H9 (cell line): ENCODE measurements around the gene ARF1. TPM values are rescaled to one million over a fixed set of nuclear protein-coding genes. Genes with fewer than 3 reads are reported as not detected.
A peak's percentile ranks its signal among the peaks of the same experiment; 100 is the strongest.

Source experiments
- DNase-seq: peaks from one replicate; pipeline ENCODE4 v3.0.0-alpha.2; 2017
- H2AFZ ChIP-seq: one replicate; pipeline ENCODE4 v1.6.1; 2013; ENCODE audit warnings: mild to moderate bottlenecking, low read length, control low read depth, moderate library complexity
- H2AK5ac ChIP-seq: 2 replicates; pipeline ENCODE4 v1.6.1; 2013; ENCODE audit warnings: low read length, control low read depth, mixed read lengths; ENCODE audit not compliant: insufficient read length
- H2BK120ac ChIP-seq: one replicate; pipeline ENCODE4 v1.6.1; 2013; ENCODE audit warnings: low read depth, mild to moderate bottlenecking, low read length, control low read depth, inconsistent platforms; ENCODE audit not compliant: poor library complexity, severe bottlenecking
- H2BK12ac ChIP-seq: 2 replicates; pipeline ENCODE4 v1.6.1; 2013; ENCODE audit warnings: low read length, control low read depth, mixed read lengths, low read depth; ENCODE audit not compliant: insufficient read length
- H2BK15ac ChIP-seq: 2 replicates; pipeline ENCODE4 v1.6.1; 2013; ENCODE audit warnings: low read depth, low read length, control low read depth
- H2BK20ac ChIP-seq: one replicate; pipeline ENCODE4 v1.6.1; 2013; ENCODE audit warnings: low read depth, mild to moderate bottlenecking, low read length, control low read depth, inconsistent platforms; ENCODE audit not compliant: poor library complexity, severe bottlenecking
- H2BK5ac ChIP-seq: 2 replicates; pipeline ENCODE4 v1.6.1; 2013; ENCODE audit warnings: low read length, control low read depth, mixed read lengths; ENCODE audit not compliant: insufficient read length
- H3K14ac ChIP-seq: 2 replicates; pipeline ENCODE4 v1.6.1; 2013; ENCODE audit warnings: low read length, control low read depth; ENCODE audit not compliant: insufficient read depth
- H3K18ac ChIP-seq: 2 replicates; pipeline ENCODE4 v1.6.1; 2013; ENCODE audit warnings: low read depth, mild to moderate bottlenecking, mixed read lengths, low read length, control low read depth; ENCODE audit not compliant: insufficient read length
- H3K23ac ChIP-seq: 2 replicates; pipeline ENCODE4 v1.6.1; 2013; ENCODE audit warnings: low read length, control low read depth, mixed read lengths, low read depth; ENCODE audit not compliant: insufficient read length
- H3K23me2 ChIP-seq: 2 replicates; pipeline ENCODE4 v1.6.1; 2013; ENCODE audit warnings: low read depth, mild to moderate bottlenecking, mixed read lengths, low read length, control low read depth; ENCODE audit not compliant: insufficient read length, poor library complexity, severe bottlenecking
- H3K27ac ChIP-seq: 2 replicates; pipeline ENCODE4 v1.5.1; 2013; ENCODE audit warnings: low read length, control low read depth, mixed read lengths, low read depth; ENCODE audit not compliant: insufficient read length
- H3K27me3 ChIP-seq: 2 replicates; pipeline ENCODE4 v1.6.1; 2013; ENCODE audit warnings: low read length, control low read depth, inconsistent platforms; ENCODE audit not compliant: insufficient read depth
- H3K4ac ChIP-seq: 2 replicates; pipeline ENCODE4 v1.6.1; 2013; ENCODE audit warnings: low read depth, mild to moderate bottlenecking, control low read depth, inconsistent platforms, low read length, moderate library complexity
- H3K4me1 ChIP-seq: 2 replicates; pipeline ENCODE4 v1.6.1; 2013; ENCODE audit warnings: low read length, control low read depth, inconsistent platforms; ENCODE audit not compliant: insufficient read depth
- H3K4me2 ChIP-seq: 2 replicates; pipeline ENCODE4 v1.6.1; 2013; ENCODE audit warnings: low read length, control low read depth, mixed read lengths; ENCODE audit not compliant: insufficient read length, insufficient read depth
- H3K56ac ChIP-seq: 2 replicates; pipeline ENCODE4 v1.6.1; 2013; ENCODE audit warnings: low read depth, mild to moderate bottlenecking, mixed read lengths, low read length, control low read depth; ENCODE audit not compliant: insufficient read length
- H3K79me1 ChIP-seq: 2 replicates; pipeline ENCODE4 v1.6.1; 2013; ENCODE audit warnings: low read depth, mild to moderate bottlenecking, moderate library complexity, low read length, control low read depth, inconsistent platforms; ENCODE audit not compliant: insufficient read depth, poor library complexity, severe bottlenecking
- H3K79me2 ChIP-seq: 2 replicates; pipeline ENCODE4 v1.6.1; 2013; ENCODE audit warnings: low read length, control low read depth, inconsistent platforms; ENCODE audit not compliant: insufficient read depth
- H3K9ac ChIP-seq: 2 replicates; pipeline ENCODE4 v1.6.1; 2013; ENCODE audit warnings: low read length, control low read depth, mixed read lengths; ENCODE audit not compliant: insufficient read length; ENCODE audit errors: extremely low read depth
- H3K9me3 ChIP-seq: one replicate; pipeline ENCODE4 v1.6.1; 2013; ENCODE audit warnings: low read depth, low read length, inconsistent platforms; ENCODE audit not compliant: control insufficient read depth
- H3T11ph ChIP-seq: one replicate; pipeline ENCODE4 v1.6.1; 2013; ENCODE audit warnings: mild to moderate bottlenecking, low read length, control low read depth, inconsistent platforms
- H4K20me1 ChIP-seq: one replicate; pipeline ENCODE4 v1.6.1; 2013; ENCODE audit not compliant: control insufficient read depth, insufficient read length, insufficient read depth
- H4K5ac ChIP-seq: 2 replicates; pipeline ENCODE4 v1.6.1; 2013; ENCODE audit warnings: low read depth, mild to moderate bottlenecking, mixed read lengths, low read length, control low read depth; ENCODE audit not compliant: insufficient read length
- H4K8ac ChIP-seq: replicated peaks from 2 replicates; pipeline ENCODE4 v1.6.1; 2013; ENCODE audit warnings: low read length, control low read depth, mixed read lengths, low read depth; ENCODE audit not compliant: insufficient read length
- H4K91ac ChIP-seq: 2 replicates; pipeline ENCODE4 v1.6.1; 2013; ENCODE audit warnings: low read depth, mild to moderate bottlenecking, moderate library complexity, mixed read lengths, low read length, control low read depth; ENCODE audit not compliant: insufficient read length
- H3K27ac Mint-ChIP-seq, 3 experiments: 2 replicates in 2 of 3; 3 replicates in 1 of 3; pipeline ENCODE4 v1.8.0; 2020 to 2021; ENCODE audit warnings: mixed read lengths in 3 of 3, mild to moderate bottlenecking in 1 of 3, moderate library complexity in 1 of 3
- H3K27me3 Mint-ChIP-seq: 2 replicates; pipeline ENCODE4 v1.8.0; 2021; ENCODE audit warnings: low read depth, mild to moderate bottlenecking, moderate library complexity, mixed read lengths
- H3K36me3 Mint-ChIP-seq, 3 experiments: 2 replicates in 2 of 3; 3 replicates in 1 of 3; pipeline ENCODE4 v1.8.0; 2020 to 2021; ENCODE audit warnings: low read depth in 3 of 3, mixed read lengths in 3 of 3; ENCODE audit not compliant: insufficient read depth in 1 of 3
- H3K4me1 Mint-ChIP-seq, 2 experiments: 2 replicates each; pipeline ENCODE4 v1.8.0; 2020; ENCODE audit warnings: mixed read lengths in 2 of 2
- H3K4me3 Mint-ChIP-seq, 2 experiments: 2 replicates in 1 of 2; 3 replicates in 1 of 2; pipeline ENCODE4 v1.8.0; 2020 to 2021; ENCODE audit warnings: mild to moderate bottlenecking in 2 of 2, mixed read lengths in 2 of 2, moderate library complexity in 1 of 2
- H3K9me3 Mint-ChIP-seq, 2 experiments: 2 replicates in 1 of 2; 3 replicates in 1 of 2; pipeline ENCODE4 v1.8.0; 2020; ENCODE audit warnings: mild to moderate bottlenecking in 2 of 2, mixed read lengths in 2 of 2, moderate library complexity in 1 of 2
- CTCF ChIP-seq: fragments of 200-600 bp; sonication (generic); conservative IDR thresholded peaks from 3 replicates; pipeline ENCODE4 v1.8.0; 2021; ENCODE audit warnings: antibody characterized with exemption, mild to moderate bottlenecking
- WGBS: extraction: QIAGEN DNeasy Blood & Tissue Kit; methylation state at CpG from one replicate; pipeline ENCODE4 v1.1.7; 2013; ENCODE audit warnings: missing lambda C conversion rate, low lambda C conversion rate, mixed read lengths; ENCODE audit not compliant: insufficient read length; ENCODE audit errors: extremely low coverage; 5-methylcytosine and 5-hydroxymethylcytosine counted together
- total RNA-seq: library from RNA; stranded (reverse); gene quantifications from 2 replicates; pipeline ENCODE4 v1.2.1, GENCODE V29; 2021

ARF1 gene
- total RNA-seq, 1 experiment from 2014 or later = 258 TPM

DNA sequence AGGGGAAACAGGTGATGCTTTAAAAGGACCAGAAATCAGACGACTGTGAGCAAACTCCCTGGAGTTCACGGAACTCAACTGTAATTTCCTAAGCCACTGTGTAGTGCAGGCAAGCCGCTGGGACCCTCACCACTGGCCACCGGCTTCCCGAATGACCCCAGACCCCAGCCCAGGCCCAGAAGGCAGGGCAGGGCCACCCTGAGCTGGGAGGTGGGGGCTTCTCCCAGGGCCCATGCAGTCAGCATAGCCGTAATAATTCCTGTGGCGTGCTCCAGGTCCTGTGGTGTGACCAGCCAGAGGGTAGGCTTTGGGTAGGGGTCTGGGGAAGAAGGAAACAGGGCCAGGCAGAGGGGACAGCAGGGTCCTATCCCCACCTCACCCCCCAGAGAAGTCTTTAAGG, 3.5 kb upstream of the ARF1 start:
- no peak for TF ChIP-seq CTCF
- Histone ChIP-seq H2BK20ac (no peak overlapping the region), H3K14ac (no peak overlapping the region), H4K91ac (no peak overlapping the region), H4K5ac (no peak overlapping the region), H3K79me2 (peaks cover 10% of the 10 kb centered on the region), H2AK5ac (no peak overlapping the region), H3T11ph (no peak overlapping the region), H3K56ac (no peak overlapping the region), H2BK5ac (no peak overlapping the region), H3K18ac (no peak overlapping the region), H2BK15ac (no peak overlapping the region), H3K4ac (no peak overlapping the region), H4K20me1 (no peaks in the 10 kb centered on the region), H3K79me1 (no peaks in the 10 kb centered on the region), H2BK120ac (no peak overlapping the region), H3K4me2 (no peak overlapping the region), H2BK12ac (no peak overlapping the region), H2AFZ (no peak overlapping the region), H3K23ac (no peak overlapping the region), H3K9ac (no peak overlapping the region), H3K27me3 (peaks cover 30% of the 10 kb centered on the region; the same call in 1 of the 2 replicates), H3K23me2 (peaks cover 9% of the 10 kb centered on the region), H3K9me3 (no peaks in the 10 kb centered on the region), H3K4me1 (peaks cover 1% of the 10 kb centered on the region; the same call in 1 of the 2 replicates), H3K27ac (no peak overlapping the region), H4K8ac (no peak overlapping the region)
- Mint-ChIP-seq H3K36me3 (peaks cover 5 to 8% (median 6%) of the 10 kb centered on the region in 3 experiments; a peak in 6 of 7 replicates), H3K9me3 (0 out of 5 replicates have a peak, but pooled peaks cover 0 to 3% of the 10 kb centered on the region in 2 experiments), H3K4me1 (peaks cover 26 to 46% of the 10 kb centered on the region in 2 experiments), H3K27ac (peak overlapping the region in 1 of 3 experiments; percentile 90; a peak in 2 of 7 replicates), H3K4me3 (peak overlapping the region in 1 of 2 experiments; percentile 46; a peak in 1 of 5 replicates), H3K27me3 (peaks cover 69% of the 10 kb centered on the region)
- WGBS = no CpG with 5 or more reads among the region's 7 CpGs
- DNase-seq = no peak
